ENCODE data around the gene NEU3. TPM values are rescaled to one million over a fixed set of nuclear protein-coding genes. Genes with fewer than 3 reads are reported as not detected.
A peak's percentile ranks its signal among the peaks of the same experiment; 100 is the strongest.
"Not testable (repeated sequence)": the region's sequence is repeated elsewhere in the genome, so short reads cannot be mapped to it uniquely, and the experiment has no call there.

NEU3 gene
- polyA plus RNA-seq, 1 donor = 17.1 TPM

GRCh38 chr11:75011357-75011756 is 22.6 kb downstream of the NEU3 start:
- Histone ChIP-seq H3K36me3 (ENCODE audit: control insufficient read depth, insufficient read depth, low read length) (peaks cover 32% of the 10 kb centered on the region), H3K4me3 (ENCODE audit: low read length) (no peak overlapping the region), H3K4me1 (ENCODE audit: control insufficient read depth, insufficient read depth, low read length) (no peaks in the 10 kb centered on the region), H3K9me3 (ENCODE audit: control insufficient read depth, low read depth, low read length) (no peaks in the 10 kb centered on the region), H3K27me3 (ENCODE audit: control insufficient read depth, insufficient read depth, low read length) (no peaks in the 10 kb centered on the region), H3K27ac (ENCODE audit: low read length) (no peak overlapping the region)
- WGBS (ENCODE audit: insufficient coverage, low lambda C conversion rate) = 91% methylated on average over 1 of the region's 2 CpGs
- no peak for DNase-seq

GRCh38 chr11:75011872-75012271 is 23.1 kb downstream of the NEU3 start:
- Histone ChIP-seq H3K4me1 (ENCODE audit: control insufficient read depth, insufficient read depth, low read length) (no peaks in the 10 kb centered on the region), H3K27me3 (ENCODE audit: control insufficient read depth, insufficient read depth, low read length) (no peaks in the 10 kb centered on the region), H3K36me3 (ENCODE audit: control insufficient read depth, insufficient read depth, low read length) (peaks cover 27% of the 10 kb centered on the region), H3K4me3 (ENCODE audit: low read length) (no peak overlapping the region), H3K27ac (ENCODE audit: low read length) (no peak overlapping the region), H3K9me3 (ENCODE audit: control insufficient read depth, low read depth, low read length) (no peaks in the 10 kb centered on the region)
- no CpG with 5 or more reads among the region's 6 CpGs for WGBS (ENCODE audit: insufficient coverage, low lambda C conversion rate)
- DNase-seq = no peak

- DNase-seq = no peak
Observed at GRCh38 chr11:75013051-75013450, 24.3 kb downstream of the NEU3 start.

GRCh38 chr11:75014129-75014528 is 25.4 kb downstream of the NEU3 start:
- peaks cover 15% of the 10 kb centered on the region for H3K36me3 ChIP-seq (ENCODE audit: control insufficient read depth, insufficient read depth, low read length)
- H3K4me3 ChIP-seq (ENCODE audit: low read length) = no peak overlapping the region
- peaks cover under 1% of the 10 kb centered on the region for H3K9me3 ChIP-seq (ENCODE audit: control insufficient read depth, low read depth, low read length)
- no CpG with 5 or more reads among the region's 1 CpG for WGBS (ENCODE audit: insufficient coverage, low lambda C conversion rate)
- no peak overlapping the region for H3K27ac ChIP-seq (ENCODE audit: low read length)
- H3K27me3 ChIP-seq (ENCODE audit: control insufficient read depth, insufficient read depth, low read length) = no peaks in the 10 kb centered on the region
- no peak for DNase-seq
- no peaks in the 10 kb centered on the region for H3K4me1 ChIP-seq (ENCODE audit: control insufficient read depth, insufficient read depth, low read length)

More at GRCh38 chr11:75013051-75013450, 24.3 kb downstream of the NEU3 start:
- Histone ChIP-seq H3K36me3 (ENCODE audit: control insufficient read depth, insufficient read depth, low read length) (peaks cover 21% of the 10 kb centered on the region), H3K9me3 (ENCODE audit: control insufficient read depth, low read depth, low read length) (no peaks in the 10 kb centered on the region), H3K4me1 (ENCODE audit: control insufficient read depth, insufficient read depth, low read length) (no peaks in the 10 kb centered on the region), H3K27me3 (ENCODE audit: control insufficient read depth, insufficient read depth, low read length) (no peaks in the 10 kb centered on the region), H3K4me3 (ENCODE audit: low read length) (no peak overlapping the region), H3K27ac (ENCODE audit: low read length) (no peak overlapping the region)

- H3K9me3 ChIP-seq (ENCODE audit: control insufficient read depth, low read depth, low read length); H3K36me3 ChIP-seq (ENCODE audit: control insufficient read depth, insufficient read depth, low read length); H3K27ac ChIP-seq (ENCODE audit: low read length); H3K27me3 ChIP-seq (ENCODE audit: control insufficient read depth, insufficient read depth, low read length); H3K4me3 ChIP-seq (ENCODE audit: low read length); H3K4me1 ChIP-seq (ENCODE audit: control insufficient read depth, insufficient read depth, low read length); DNase-seq: not testable (repeated sequence)
- no CpG with 5 or more reads among the region's 3 CpGs for WGBS (ENCODE audit: insufficient coverage, low lambda C conversion rate)
Observed at GRCh38 chr11:75019200-75019599, 30.5 kb downstream of the NEU3 start.

- not testable (repeated sequence) for H3K27me3 ChIP-seq (ENCODE audit: control insufficient read depth, insufficient read depth, low read length); H3K36me3 ChIP-seq (ENCODE audit: control insufficient read depth, insufficient read depth, low read length); H3K4me3 ChIP-seq (ENCODE audit: low read length); H3K9me3 ChIP-seq (ENCODE audit: control insufficient read depth, low read depth, low read length)
- Histone ChIP-seq H3K4me1 (ENCODE audit: control insufficient read depth, insufficient read depth, low read length) (peaks cover 12% of the 10 kb centered on the region), H3K27ac (ENCODE audit: low read length) (peak overlapping the region; percentile 29)
- peak in 1 of 2 donors; percentile 31 for DNase-seq
- WGBS (ENCODE audit: insufficient coverage, low lambda C conversion rate) = 100% methylated on average over 1 of the region's 5 CpGs
Observed at GRCh38 chr11:75020328-75020727, 31.6 kb downstream of the NEU3 start.

GRCh38 chr11:75022296-75022695 is 33.6 kb downstream of the NEU3 start:
- peak overlapping the region; percentile 52 for H3K27ac ChIP-seq (ENCODE audit: low read length)
- no peak overlapping the region for H3K4me3 ChIP-seq (ENCODE audit: low read length)
- H3K9me3 ChIP-seq (ENCODE audit: control insufficient read depth, low read depth, low read length) = peaks cover 4% of the 10 kb centered on the region
- no peak for DNase-seq
- H3K4me1 ChIP-seq (ENCODE audit: control insufficient read depth, insufficient read depth, low read length) = peaks cover 12% of the 10 kb centered on the region
- no peaks in the 10 kb centered on the region for H3K27me3 ChIP-seq (ENCODE audit: control insufficient read depth, insufficient read depth, low read length)
- H3K36me3 ChIP-seq (ENCODE audit: control insufficient read depth, insufficient read depth, low read length) = no peaks in the 10 kb centered on the region
- no CpG with 5 or more reads among the region's 3 CpGs for WGBS (ENCODE audit: insufficient coverage, low lambda C conversion rate)

GRCh38 chr11:75022759-75023396 is 34.1 kb downstream of the NEU3 start:
- peaks cover 4% of the 10 kb centered on the region for H3K9me3 ChIP-seq (ENCODE audit: control insufficient read depth, low read depth, low read length)
- peak overlapping the region; percentile 52 for H3K27ac ChIP-seq (ENCODE audit: low read length)
- H3K4me3 ChIP-seq (ENCODE audit: low read length) = no peak overlapping the region
- no peaks in the 10 kb centered on the region for H3K27me3 ChIP-seq (ENCODE audit: control insufficient read depth, insufficient read depth, low read length)
- H3K36me3 ChIP-seq (ENCODE audit: control insufficient read depth, insufficient read depth, low read length) = no peaks in the 10 kb centered on the region
- H3K4me1 ChIP-seq (ENCODE audit: control insufficient read depth, insufficient read depth, low read length) = peaks cover 12% of the 10 kb centered on the region
- no CpG with 5 or more reads among the region's 5 CpGs for WGBS (ENCODE audit: insufficient coverage, low lambda C conversion rate)
- DNase-seq = peak; percentile 72 to 79

- Histone ChIP-seq H3K27ac (ENCODE audit: low read length) (no peak overlapping the region), H3K27me3 (ENCODE audit: control insufficient read depth, insufficient read depth, low read length) (no peaks in the 10 kb centered on the region), H3K36me3 (ENCODE audit: control insufficient read depth, insufficient read depth, low read length) (no peaks in the 10 kb centered on the region), H3K4me1 (ENCODE audit: control insufficient read depth, insufficient read depth, low read length) (peaks cover 12% of the 10 kb centered on the region), H3K4me3 (ENCODE audit: low read length) (no peak overlapping the region), H3K9me3 (ENCODE audit: control insufficient read depth, low read depth, low read length) (peaks cover 4% of the 10 kb centered on the region)
- no peak for DNase-seq
- WGBS (ENCODE audit: insufficient coverage, low lambda C conversion rate) = no CpG with 5 or more reads among the region's 6 CpGs
Observed at GRCh38 chr11:75023446-75024067, 34.8 kb downstream of the NEU3 start.

- H3K9me3 ChIP-seq (ENCODE audit: control insufficient read depth, low read depth, low read length) = peaks cover 3% of the 10 kb centered on the region
- H3K27me3 ChIP-seq (ENCODE audit: control insufficient read depth, insufficient read depth, low read length) = no peaks in the 10 kb centered on the region
- H3K4me3 ChIP-seq (ENCODE audit: low read length) = no peak overlapping the region
- no peak for DNase-seq
- H3K4me1 ChIP-seq (ENCODE audit: control insufficient read depth, insufficient read depth, low read length) = peaks cover 12% of the 10 kb centered on the region
- no peaks in the 10 kb centered on the region for H3K36me3 ChIP-seq (ENCODE audit: control insufficient read depth, insufficient read depth, low read length)
- H3K27ac ChIP-seq (ENCODE audit: low read length) = no peak overlapping the region
- 83% methylated on average over 1 of the region's 6 CpGs for WGBS (ENCODE audit: insufficient coverage, low lambda C conversion rate)
Observed at GRCh38 chr11:75024068-75024449, 35.3 kb downstream of the NEU3 start.

- Histone ChIP-seq H3K27me3 (ENCODE audit: control insufficient read depth, insufficient read depth, low read length) (no peaks in the 10 kb centered on the region), H3K4me3 (ENCODE audit: low read length) (no peak overlapping the region), H3K36me3 (ENCODE audit: control insufficient read depth, insufficient read depth, low read length) (no peaks in the 10 kb centered on the region), H3K4me1 (ENCODE audit: control insufficient read depth, insufficient read depth, low read length) (peaks cover 11% of the 10 kb centered on the region), H3K9me3 (ENCODE audit: control insufficient read depth, low read depth, low read length) (no peaks in the 10 kb centered on the region), H3K27ac (ENCODE audit: low read length) (no peak overlapping the region)
- no CpG with 5 or more reads among the region's 1 CpG for WGBS (ENCODE audit: insufficient coverage, low lambda C conversion rate)
- DNase-seq = peak in 1 of 2 donors; percentile 46
Observed at GRCh38 chr11:75024764-75025211, 36.1 kb downstream of the NEU3 start.
